GM18951 (cell line): ENCODE results near the gene HNRNPUL1.

Experiments
- POLR2A ChIP-seq: IDR thresholded peaks from 4 replicates; pipeline ENCODE4 v1.6.1; 2011; ENCODE audit warnings: mild to moderate bottlenecking; ENCODE audit not compliant: insufficient read length, insufficient read depth; ENCODE audit errors: extremely low read depth
- in situ Hi-C: fragments of 300-500 bp; cut with MboI; formaldehyde crosslinking; loops from one replicate; pipeline ENCODE4 v1.12.0; 2022; ENCODE audit warnings: low sequenced_read_pairs, mixed read lengths, inconsistent platforms; ENCODE audit not compliant: unreplicated experiment

Gene HNRNPUL1

DNA sequence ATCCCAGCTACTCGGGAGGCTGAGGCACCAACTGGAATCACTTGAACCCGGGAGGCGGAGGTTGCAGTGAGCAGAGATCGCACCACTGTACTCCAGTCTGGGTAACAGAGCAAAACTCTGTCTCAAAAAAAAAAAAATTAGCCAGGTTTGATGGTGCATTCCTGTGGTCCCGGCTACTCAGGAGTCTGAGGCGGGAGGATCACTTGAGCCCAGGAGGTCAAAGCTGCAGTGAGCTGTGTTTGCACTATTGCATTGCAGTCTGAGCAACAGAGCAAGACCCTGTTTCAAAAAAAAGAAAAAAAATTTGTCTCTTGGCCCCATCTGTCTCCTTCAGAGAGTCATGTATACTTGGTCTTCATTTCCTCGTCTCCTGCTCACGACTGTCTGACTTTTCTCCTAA, 47.4 kb downstream of the HNRNPUL1 start:
- in situ Hi-C loops: no loop called here
- TF ChIP-seq POLR2A: no peak

DNA sequence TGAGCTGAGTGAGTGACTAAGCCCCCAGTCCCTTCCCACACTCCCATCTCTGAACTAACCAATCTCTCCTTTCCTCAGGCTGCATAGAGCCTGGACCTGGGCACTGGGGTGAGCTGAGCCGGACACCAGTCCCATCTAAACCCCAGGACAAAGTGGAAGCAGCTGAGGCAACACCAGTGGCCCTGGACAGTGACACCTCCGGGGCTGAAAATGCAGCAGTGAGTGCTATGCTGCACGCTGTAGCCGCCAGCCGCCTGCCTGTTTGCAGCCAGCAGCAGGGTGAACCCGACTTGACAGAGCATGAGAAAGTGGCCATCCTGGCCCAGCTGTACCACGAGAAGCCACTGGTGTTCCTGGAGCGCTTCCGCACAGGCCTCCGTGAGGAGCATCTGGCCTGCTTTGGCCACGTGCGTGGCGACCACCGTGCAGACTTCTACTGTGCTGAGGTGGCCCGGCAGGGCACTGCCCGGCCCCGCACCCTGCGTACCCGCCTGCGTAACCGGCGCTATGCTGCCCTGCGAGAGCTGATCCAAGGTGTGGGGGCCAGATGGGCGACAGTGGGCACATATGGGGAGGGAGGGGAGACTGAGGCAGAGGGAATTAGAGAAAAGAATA, 52.2 kb downstream of the HNRNPUL1 start:
- in situ Hi-C loops: no loop called here
- no peak for TF ChIP-seq POLR2A

DNA sequence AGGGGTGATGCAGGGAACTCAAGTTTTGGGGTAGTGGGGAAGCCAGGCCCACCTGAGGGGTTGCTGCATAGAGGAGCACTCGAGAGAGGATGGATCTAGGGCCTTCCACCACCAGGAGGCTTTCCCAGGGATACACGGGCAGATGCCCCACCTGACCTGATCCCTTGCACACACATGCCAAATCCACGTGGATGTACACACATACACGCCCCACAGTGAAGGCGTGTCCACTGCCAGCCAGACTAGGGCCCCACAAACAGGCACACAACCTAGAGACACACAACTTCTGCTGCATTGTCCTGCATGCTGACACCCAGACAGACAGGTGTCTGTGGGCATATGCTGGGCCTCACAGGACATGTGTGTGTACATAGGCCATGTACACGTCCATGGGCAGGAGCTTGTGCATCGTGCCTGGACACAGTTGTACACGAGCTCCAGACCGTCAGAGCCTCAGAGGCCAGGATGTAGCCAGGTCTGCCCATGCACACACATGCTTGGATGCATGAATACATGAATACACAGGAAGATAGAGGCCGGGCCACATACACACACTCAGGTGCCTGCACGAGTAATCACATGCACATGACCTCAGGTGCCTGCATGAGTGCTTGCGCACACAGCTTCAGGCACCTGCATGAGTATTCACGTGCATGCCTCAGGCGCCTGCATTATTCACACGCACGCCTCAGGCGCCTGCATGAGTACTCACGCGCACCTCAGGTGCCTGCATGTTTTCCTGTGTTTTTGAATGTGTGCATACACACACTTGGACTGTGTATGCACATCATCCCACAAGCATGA, 54.7 kb downstream of the HNRNPUL1 start:
- in situ Hi-C loops: no loop called here
- no peak for TF ChIP-seq POLR2A

DNA sequence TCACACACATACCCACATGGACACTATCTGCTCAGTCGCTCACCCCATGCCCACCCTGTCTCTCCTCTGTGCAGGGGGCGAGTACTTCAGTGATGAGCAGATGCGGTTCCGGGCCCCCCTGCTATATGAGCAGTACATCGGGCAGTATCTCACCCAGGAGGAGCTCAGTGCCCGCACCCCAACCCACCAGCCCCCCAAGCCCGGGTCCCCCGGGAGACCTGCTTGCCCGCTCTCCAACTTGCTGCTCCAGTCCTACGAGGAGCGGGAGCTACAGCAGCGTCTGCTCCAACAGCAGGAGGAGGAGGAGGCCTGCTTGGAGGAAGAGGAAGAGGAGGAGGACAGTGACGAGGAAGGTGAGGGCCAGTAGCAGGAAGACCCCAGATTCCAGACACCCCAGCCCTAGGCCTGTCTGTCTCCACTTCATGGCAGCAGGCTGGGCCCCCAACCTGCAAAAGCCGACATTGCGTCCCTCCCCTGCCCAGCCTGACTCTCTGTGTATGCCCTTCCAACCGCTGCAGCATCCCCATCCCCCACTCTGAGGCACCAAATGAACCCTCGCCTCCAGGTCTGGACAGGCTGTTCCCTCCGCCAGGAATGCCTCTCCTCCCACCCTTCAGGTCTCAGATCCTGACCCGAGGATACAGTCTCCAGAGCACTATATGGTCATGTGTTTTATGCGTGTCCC, 55.5 kb downstream of the HNRNPUL1 start:
- in situ Hi-C loops: no loop called here
- peak; percentile 14 for TF ChIP-seq POLR2A

DNA sequence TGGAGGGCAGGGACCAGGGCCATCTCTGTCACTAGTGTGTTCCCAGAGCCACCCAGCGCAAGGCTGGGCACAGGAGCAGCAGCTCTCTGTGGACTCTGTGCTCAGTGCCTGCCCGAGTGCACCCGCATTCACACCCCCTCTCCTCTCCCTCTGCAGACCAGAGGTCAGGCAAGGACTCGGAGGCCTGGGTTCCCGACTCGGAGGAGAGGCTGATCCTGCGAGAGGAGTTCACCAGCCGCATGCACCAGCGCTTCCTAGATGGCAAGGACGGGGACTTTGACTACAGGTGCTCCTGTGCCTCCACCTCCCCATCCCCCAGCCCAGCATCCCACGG, 56.0 kb downstream of the HNRNPUL1 start:
- in situ Hi-C loops: no loop called here
- peak; percentile 7 for TF ChIP-seq POLR2A

DNA sequence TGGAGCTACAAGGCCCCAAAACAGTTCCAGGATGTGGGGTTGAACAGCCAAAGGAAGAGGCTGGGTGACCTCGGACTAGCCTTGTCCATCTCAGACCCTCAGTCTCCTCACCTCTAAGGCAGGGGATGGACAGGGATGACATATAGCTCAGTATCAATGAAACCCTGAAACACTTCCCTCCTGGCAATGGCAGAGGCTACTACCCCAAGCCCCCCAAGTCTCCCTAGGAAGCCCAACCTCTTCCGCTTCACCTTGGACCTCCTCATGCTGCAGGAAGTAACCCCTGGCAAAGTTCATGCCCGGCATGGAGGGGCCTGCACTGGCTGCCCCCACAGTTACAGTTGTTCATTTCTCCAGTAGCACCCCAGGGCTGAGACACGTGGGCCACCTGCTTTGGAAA, 56.4 kb downstream of the HNRNPUL1 start:
- in situ Hi-C loops: no loop called here

DNA sequence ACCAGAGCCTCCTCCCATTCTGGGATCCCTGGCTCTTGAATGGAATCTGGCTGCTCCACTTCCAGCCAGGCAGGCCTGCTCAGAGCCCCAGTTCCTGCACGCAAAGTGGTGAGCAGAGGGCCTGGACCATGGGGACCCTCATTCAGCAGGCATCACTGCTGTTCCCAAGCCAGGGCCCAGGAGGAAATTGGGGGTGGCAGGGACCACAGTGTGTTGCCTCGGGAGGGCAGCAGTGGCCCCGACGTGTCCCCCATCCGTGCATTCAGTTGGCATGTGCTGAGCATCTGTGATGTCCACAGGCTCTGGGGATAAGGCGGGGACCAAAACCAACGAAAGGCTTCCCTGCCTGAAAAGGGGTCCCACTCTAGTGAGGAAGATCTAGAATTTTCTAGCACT, 57.0 kb downstream of the HNRNPUL1 start:
- in situ Hi-C loops: no loop called here
- TF ChIP-seq POLR2A: no peak

More for the DNA sequence above, 56.4 kb downstream of the HNRNPUL1 start:
- TF ChIP-seq POLR2A: no peak

DNA sequence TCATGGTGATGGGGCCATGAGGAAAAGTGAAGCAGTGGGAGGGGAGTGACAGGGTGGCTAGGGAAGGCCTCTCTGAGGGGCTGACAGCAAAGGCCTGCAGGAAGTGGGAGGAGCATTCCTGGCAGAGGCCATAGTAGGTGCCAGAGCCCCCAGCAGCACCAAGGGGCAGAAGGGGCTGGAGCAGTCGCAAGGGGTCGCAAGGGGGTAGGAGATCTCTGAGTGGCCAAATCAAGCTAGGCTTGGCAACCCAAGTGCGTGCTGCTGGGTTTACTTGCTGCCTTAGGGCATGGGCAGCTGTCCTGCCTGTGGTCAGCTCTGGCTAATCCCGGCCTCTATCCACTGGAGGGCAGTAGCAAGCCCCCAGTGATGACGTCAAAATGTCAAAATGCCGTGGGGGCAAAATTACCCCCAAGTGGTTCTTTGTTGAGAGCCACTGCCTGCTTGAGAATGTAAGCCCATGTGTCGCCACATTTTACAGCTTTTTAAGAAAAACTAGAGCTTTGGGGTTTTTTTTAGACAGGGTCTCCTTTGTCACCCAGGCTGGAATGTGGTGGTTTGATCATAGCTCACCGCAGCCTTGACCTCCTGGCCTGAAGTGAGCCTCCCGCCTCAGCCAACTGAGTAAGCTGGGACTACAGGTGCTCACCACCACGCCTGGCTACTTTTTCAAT, 57.6 kb downstream of the HNRNPUL1 start:
- no peak for TF ChIP-seq POLR2A
- in situ Hi-C loops: no loop called here

DNA sequence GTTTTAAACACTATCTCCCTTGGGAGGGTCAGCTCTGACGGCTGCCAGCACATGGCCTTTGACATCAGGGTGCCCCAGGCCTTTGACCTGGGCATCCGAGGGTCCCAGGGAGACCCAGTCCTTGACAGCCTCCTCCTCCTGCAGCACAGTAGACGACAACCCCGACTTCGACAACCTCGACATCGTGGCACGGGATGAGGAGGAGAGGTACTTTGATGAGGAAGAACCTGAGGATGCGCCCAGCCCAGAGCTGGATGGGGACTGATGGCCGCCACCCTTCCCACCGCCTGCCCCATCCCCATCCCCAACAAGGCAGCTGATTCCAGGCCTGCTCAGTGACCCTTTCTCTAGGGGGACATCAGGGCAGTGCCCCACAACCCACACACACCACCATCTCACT, 58.3 kb downstream of the HNRNPUL1 start:
- in situ Hi-C loops: no loop called here
- TF ChIP-seq POLR2A: no peak

DNA sequence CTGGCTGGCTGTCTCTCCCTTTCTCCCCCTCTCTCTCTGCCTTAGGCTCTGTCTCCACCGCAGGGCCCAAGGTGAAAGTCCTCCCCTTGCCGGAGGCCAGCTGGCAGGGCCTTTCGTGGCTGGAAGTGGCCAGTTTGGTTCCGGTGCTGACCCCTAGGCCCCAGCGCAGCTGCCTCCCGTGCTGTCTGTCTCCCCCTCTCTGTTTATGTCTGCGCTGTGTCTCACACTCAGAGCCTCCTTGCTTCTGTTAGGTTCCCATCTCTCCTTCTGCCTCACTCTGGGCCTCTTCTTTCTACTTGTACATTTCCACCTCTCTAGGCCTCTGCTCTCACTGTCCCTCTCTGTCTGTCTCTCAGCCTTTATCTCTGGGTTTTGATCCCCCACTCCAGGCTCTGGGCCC, 58.9 kb downstream of the HNRNPUL1 start:
- TF ChIP-seq POLR2A: no peak
- in situ Hi-C loops: no loop called here

DNA sequence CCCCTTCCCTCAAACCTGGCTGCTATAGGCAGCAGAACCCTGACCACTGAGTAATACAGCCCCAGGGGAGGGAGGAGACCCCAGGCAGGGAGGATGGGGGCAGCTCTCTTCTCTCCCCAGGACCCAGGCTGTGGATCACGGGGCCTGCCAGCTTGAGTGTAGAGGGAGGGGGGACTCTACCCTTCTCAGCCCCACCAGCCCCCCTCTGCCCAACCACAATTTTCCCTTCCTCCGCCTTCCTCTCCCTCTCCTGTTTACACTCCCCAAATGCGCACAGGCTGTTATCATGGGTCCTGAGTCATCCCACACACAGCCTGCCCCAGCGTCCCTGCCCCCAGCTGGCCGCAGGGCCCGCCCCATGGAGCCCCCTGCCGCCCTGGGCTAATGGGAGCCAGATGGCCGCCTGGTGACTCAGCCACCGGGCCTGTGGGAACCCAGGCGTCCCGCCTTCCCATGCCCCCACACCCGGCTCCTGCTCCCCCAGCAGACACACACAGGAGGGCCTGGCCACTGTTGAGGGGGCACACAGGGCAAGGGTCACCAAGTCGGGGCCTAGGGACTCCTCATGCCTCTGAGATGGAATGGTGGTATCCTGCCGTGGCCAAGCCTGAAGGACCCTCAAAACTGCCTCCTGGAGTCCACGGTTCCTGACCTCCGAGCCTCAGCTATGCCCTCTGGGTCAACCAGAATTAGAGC, 59.4 kb downstream of the HNRNPUL1 start:
- in situ Hi-C loops: no loop called here
- no peak for TF ChIP-seq POLR2A

DNA sequence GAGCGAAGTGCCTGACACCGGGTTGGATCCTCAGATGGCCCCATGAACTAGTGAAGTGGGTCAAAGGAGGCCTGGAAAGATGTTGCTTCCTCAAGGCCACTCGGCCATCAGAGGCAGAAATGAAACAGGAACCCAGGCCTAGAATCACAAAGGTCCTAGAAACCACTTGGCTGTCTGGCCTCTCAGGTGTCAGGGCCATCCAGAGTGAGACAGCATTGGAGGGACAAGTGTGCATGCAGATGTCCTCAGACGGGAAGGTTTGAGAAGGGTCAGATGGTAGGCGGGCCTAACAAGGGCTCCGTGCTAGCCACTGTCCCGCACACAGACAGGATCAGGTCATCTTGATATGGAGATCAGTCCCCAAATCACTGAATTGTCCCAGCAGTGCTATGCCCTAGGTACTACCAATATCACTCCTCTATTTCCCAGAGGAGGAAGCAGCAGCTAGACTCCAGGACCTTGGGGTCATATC, 60.1 kb downstream of the HNRNPUL1 start:
- in situ Hi-C loops: no loop called here
- TF ChIP-seq POLR2A: no peak
